RPMI8226 (cell line): ENCODE results near the gene CPE.

Source experiments
- DNase-seq: peaks from one replicate; pipeline ENCODE4 v3.0.0-alpha.2; 2015

The CPE gene

DNA sequence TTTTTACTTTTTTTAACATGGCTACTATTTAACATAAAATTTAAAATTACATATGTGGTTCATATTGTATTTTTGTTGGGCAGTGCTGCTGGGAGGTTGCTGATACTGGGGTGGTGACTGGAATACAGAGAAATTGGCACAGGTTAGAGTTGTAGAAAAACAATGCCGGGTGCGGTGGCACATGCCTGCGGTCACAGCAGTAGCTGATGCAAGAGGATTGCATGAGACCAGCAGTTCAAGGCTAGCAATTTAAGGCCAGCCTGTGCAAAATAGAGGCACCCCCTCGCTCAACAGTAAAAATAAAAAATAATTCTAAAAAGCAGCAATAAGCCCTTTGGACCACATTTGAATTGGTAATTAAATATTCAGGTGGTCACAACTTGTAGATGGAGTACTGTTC lies 11.8 kb upstream of the CPE start:
- DNase-seq: no peak

DNA sequence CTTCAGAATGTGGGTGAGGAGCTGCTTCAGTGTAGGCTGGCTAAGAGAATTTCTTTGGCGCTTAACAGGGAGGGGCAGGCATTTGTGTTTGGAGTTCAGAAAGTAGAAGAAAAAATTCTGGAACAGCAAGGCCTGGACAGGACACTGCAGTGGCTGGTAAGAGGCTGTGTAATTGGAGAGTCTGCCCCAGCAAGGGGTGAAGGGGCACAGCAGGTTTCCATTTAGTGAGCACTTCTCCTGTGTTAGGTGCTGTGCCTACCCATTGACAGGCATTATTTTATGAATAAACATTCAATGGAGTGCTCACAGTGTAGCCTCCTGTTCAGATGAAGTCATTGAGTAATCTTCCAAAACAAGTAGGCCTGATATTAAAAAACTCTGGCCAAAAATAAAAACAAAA lies 10.7 kb upstream of the CPE start:
- no peak for DNase-seq

DNA sequence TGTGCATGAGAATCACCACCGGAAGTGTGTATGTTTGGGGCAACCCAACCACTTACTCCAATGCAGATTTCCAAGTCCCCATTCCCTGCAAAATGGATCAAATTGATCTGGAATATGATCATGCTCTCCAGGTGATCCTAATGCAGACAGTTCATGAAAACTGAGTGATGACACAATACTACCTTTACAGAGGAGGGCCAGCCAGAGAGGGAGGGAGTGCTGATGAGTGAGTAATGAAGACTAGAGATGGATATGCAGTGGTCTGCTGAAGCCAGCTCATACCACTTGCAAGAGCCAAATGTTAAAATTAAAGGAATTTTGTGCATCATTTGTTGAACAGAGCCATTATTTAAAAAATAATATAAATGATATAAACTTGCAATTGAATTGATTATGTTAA lies 10.2 kb upstream of the CPE start:
- DNase-seq: no peak

DNA sequence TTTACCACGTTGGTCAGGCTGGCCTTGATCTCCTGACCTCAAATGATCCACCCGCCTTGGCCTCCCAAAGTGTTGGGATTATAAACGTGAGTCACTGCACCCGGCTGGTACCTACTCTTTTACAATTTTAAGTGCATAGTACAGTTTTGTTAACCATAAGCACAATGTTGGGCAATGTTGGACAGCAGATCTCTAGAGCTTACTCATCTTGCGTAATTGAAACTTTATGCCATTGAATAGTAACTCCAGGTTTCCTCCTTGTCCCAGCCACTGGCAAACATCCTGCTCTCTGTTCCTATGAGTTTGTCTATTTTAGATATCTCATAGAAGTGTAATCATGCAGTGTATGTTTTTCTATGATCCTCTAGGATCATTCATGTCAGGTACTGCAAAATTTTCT lies 9.3 kb upstream of the CPE start:
- DNase-seq: no peak

DNA sequence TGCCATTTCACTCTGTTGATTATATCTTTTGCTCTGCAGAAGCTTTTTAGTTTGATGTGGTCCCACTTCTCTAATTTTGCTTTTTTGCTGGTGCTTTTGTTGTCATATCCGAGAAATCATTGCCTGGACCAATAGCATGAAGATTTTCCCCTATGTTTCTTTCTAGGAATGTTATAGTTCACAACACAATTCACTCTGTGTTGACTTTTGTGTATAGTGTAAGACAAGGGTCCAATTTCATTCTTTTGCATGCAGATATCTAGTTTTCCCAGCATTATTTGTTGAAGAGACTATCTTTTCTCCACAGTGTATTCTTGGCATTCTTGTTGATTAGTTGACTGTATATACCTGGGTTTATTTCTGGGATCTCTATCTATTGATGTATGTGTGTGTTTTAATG lies 8.3 kb upstream of the CPE start:
- DNase-seq: no peak

DNA sequence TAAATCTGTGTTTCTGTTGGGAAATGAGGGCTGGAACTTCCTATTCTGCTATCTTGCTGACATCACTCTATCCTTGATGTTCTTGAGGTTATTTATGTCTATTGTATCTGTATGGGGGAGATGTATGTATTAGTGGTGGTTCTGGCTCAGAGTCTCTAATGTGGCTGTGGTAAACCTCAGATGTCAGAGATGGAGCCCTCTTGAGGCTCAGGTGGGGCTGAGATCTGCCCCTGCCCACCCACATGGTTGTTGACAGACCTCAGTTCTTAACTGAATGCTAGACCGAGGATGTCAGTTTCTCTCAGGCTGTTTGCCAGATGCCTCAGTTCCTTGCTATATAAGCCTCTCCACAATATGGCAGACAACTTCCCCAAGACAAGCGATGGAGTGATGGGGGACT lies 3.3 kb upstream of the CPE start:
- DNase-seq: no peak

GRCh38 chr4:165378398-165378744 lies 437 bp upstream of the CPE start:
- DNase-seq: no peak

- DNase-seq: no peak
Measured at GRCh38 chr4:165379678-165380064, 863 bp downstream of the CPE start.

DNA sequence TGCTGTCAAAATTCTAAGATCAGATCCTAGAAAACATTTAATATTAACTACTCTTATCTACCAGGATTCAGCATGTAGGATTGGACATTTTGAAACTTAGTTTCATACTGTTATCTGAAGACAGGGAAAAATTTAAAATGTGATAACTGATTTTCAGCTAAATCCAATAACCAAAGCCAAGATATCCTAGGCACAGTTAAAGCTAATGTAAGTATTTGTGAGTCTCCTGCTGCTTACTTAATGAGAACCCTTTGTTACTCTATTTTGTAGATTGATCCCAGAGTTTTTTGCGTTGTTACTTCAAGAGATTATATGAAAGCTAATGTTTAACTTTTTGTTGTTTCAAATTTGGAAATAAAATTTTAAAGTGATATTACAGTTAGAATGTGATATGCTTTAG lies 2.0 kb downstream of the CPE start:
- DNase-seq: no peak

- no peak for DNase-seq
Measured at GRCh38 chr4:165381821-165382373, 3.1 kb downstream of the CPE start.

DNA sequence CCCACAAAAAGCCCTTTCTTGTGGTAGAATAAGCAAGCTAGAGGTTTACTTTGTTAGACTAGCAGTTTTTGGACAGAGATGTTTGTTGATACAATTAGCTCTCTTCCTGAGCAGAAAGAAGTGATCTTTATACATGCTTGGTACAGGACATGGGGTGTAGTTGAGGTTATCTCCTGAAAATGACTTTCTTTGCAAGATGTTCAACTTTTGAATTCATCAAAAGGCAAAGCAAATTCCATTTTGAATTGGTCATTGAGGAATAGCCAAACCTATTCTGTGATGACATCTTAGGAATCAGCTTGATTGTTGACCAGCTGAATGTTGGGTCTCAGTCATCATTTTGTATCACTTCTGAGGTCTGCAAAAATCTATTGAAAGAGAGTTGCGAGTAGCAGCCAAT lies 3.8 kb downstream of the CPE start:
- DNase-seq: no peak

DNA sequence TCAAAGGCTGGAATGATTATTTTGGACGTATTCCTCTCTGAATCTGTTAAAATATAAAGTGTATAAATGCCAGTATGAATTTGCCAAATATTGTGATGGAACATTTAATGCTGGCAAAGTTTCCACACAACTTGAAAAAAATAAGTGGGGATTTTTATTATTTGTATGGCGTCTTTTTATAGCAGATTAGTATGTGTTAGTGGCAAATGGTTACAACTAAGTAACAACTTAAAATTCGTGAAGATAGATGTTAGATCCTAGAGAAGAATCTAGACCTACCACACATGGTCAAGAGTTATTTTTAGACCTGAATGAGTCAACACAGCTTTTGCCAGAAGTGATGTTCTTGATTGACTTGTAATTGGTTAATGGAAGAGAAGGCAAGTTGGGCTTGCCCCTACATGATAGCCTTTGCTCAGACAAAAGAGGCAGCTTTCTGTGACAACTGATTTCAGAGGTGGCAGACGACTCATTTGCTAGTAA lies 4.8 kb downstream of the CPE start:
- DNase-seq: no peak

- no peak for DNase-seq
Measured at GRCh38 chr4:165384186-165384585, 5.4 kb downstream of the CPE start.

DNA sequence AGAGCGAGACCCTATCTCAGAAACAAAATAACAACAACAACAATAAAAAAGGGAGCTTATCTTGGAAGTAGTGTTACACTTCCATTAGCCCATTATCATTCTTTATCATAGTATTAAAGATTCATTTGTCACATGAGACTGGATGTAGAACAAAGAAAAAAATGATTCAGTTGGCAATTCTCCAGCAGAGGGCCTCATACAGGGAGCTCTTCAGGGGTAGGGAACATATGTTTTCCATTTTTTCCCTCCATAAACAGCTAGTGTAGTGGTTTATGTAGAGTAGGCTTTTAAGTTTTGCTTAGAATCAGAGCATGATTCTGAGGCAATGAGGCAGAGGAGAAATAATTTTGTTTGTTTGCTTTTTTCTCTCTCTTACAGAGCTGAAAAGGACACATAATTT lies 5.8 kb downstream of the CPE start:
- DNase-seq: no peak

GRCh38 chr4:165385126-165385525 lies 6.3 kb downstream of the CPE start:
- DNase-seq: no peak

DNA sequence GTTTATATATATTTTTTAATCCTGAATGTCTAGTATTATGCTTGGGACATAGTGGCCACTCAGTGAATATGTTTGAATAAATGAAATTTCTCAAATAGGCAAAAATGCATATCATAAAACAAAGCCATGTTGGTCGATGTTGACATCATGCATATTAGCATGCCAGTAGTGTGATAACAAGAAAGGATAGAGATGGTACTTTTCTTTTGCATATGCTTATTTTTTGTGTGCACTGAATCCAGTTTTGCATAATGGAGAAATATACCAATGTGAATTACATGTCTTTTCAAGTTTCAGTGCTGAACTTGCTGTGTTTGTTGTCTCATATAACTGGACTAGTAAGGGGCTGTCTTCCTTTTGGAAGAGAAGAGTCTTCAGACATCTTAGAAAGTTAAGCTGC lies 7.5 kb downstream of the CPE start:
- no peak for DNase-seq

- no peak for DNase-seq
Measured at GRCh38 chr4:165388756-165389155, 9.9 kb downstream of the CPE start.

GRCh38 chr4:165393051-165393450 lies 14.2 kb downstream of the CPE start:
- DNase-seq: no peak

DNA sequence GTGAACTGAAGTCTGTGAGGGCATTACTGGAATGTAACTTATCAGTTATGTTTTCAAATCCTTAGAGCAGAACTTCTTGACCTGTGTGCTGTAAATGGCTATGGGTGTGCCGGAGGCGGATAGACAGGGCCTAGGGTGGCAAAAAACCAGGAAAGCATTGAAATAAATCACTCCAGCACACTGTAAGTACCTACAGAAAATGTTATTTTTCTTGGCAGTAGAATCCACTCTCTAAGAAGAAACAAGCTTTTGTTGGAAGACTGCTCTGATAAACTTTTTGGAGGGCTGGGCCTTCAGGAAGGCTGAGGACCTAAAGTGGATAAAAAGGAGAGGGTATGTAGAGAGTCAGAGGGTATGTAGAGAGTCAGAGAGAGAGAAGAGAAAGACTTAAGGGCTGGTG lies 14.9 kb downstream of the CPE start:
- DNase-seq: no peak

DNA sequence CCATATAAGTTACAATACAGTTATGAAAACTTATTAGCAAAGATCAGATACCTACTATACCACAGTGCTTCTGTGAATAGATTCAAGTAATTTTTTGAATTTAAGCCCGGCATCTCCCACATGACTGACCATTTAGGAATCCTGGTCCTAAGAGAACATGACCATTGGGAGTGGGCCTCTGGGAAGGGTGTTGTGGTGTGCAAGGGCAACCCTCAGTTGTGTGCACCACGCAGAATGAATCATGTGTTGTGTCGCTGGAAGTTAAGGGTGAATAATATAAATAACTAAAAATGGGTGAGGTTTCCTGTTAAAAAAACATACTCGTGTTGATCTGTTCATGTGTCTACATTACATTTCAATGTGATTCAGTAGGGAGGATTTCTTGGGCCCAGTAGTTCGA lies 15.5 kb downstream of the CPE start:
- no peak for DNase-seq

GRCh38 chr4:165398570-165398969 lies 19.8 kb downstream of the CPE start:
- peak; percentile 4 for DNase-seq

DNA sequence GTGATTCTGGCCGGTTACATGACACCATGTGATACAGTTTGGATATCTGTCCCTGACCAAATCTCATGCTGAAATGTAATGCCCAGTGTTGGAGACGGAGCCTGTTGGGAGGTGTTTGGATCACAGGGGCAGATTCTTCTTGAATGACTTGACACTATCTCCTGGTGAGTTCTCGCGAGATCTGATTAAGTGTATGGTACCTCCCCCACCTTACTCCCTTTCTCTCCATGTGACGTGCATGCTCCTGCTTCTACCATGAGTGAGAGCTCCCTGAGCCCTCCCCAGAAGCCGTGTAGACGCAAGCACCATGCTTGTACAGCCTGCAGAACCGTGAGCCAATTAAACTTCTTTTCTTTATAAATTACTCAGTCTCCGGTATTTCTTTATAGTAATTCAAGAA lies 23.6 kb downstream of the CPE start:
- DNase-seq: no peak

GRCh38 chr4:165403048-165403447 lies 24.2 kb downstream of the CPE start:
- no peak for DNase-seq

DNA sequence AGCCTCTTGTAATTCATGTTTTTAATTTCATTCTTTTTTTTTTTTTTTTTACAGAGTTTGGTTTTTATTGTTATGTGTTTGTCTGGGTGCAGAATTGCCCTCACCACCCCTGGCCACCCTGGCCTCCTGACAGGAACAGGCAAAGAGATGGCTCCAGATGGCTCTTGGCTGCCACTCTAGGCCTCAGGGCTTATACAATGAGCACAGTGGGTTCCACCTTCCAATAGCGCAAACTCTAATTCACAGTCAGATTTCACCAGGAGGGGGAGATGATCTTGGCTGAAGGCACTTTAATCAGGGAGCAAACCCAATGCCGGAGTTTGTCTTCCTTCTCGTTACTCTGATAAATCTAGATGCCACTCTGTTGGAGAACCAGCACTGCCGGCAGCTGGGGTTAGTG lies 24.8 kb downstream of the CPE start:
- DNase-seq: no peak

DNA sequence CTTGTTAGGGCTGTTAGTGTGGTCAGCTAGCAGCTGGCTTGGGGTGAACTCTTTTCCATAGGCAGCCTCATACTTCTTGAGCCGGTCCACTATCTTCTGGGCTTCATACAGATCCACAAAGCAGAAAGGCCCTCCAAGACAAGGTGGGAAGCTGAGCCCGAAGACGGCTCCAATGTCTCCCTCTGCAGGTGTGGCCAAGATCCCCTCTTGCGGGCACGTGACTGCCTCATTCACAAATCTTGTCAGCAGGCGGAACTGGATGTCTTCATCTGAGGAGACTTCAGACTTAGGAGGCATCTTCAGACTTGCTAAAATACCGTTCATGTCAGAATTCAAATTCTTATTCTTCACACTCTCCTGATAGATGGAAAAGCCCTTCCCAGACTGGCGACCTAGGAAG lies 25.3 kb downstream of the CPE start:
- DNase-seq: no peak

DNA sequence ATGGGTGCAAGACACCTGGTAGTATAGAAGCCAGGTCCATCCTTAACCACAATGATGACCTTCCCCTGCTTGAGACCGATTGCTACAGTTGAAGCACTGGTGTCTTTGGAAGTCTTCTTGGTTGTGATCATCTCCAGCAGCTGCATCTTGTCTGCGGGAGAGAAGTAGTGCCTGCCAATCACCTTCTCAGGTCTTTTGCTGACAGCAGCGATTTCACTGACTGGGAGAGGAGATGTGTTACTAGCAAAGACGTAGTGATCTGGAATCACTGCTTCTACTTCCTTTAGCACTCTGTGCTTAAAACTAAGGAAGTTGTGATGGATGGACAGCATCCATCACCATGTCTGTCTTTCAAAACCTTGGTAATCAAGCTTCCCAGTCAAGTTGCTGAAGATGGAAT lies 25.9 kb downstream of the CPE start:
- DNase-seq: no peak
